Stimulated activated CD8-positive, alpha-beta memory T cell treated with anti-CD3 and anti-CD28 coated beads, Interleukin-12 subunit alpha, Interleukin-12 subunit beta, amount 100 ng/mL, for 4 hours (primary cell): ENCODE results near the gene RSU1.
"Not testable (repeated sequence)": the region's sequence is repeated elsewhere in the genome, so short reads cannot be mapped to it uniquely, and the experiment has no call there.

Experiments
- DNase-seq: peaks from one replicate; pipeline ENCODE4 v3.0.0-alpha.2; 2020; ENCODE audit warnings: low read depth

The RSU1 gene

DNA sequence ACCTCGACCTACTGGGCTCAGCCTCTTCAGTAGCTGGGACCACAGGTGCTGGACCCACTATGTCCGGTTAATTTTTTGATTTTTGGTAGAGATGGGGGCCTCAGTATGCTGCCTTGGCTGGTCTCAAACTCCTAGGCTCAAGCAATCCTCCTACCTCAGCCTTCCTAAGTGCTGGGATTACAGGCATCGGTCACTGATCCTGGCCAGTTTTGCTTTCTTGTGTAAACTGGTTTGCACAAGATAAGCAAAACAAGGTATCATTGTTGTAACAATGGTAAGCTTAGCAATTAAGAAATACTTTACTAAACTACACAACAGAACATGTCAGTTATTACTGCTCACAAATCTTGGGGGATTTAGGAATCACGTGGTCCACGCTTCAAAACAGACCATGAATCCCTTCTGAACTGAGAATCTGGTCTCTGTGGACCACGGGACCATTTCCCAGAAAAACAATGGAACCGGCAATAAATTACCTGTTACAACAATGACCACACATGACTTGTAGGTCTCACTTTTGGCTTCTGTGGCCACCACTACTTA lies 36.8 kb downstream of the RSU1 start:
- DNase-seq: no peak

DNA sequence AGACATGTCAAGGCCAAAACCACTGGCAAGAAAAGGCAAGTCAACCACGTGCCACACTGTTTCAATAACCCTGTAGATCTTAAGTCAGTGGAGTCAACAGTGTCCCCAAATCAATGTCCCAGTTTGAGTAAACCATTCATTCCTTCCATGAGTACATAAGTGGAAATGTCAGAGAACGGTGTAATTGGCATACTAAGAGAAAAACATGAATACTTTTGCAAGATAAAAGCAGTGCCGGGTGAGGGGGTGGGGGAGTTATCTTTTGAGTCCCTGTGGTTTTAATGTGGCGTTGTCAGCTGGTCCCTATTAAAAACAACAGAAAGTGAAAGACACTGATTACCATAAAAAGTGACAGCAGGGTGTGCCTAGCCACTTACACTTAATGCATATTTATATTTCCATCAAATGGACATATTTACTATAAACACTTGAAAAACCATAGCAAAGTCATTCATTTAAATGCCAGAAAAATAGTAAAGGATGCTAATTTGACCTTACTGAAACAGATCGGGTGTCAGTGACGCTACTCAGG lies 37.8 kb downstream of the RSU1 start:
- DNase-seq: peak; percentile 19

DNA sequence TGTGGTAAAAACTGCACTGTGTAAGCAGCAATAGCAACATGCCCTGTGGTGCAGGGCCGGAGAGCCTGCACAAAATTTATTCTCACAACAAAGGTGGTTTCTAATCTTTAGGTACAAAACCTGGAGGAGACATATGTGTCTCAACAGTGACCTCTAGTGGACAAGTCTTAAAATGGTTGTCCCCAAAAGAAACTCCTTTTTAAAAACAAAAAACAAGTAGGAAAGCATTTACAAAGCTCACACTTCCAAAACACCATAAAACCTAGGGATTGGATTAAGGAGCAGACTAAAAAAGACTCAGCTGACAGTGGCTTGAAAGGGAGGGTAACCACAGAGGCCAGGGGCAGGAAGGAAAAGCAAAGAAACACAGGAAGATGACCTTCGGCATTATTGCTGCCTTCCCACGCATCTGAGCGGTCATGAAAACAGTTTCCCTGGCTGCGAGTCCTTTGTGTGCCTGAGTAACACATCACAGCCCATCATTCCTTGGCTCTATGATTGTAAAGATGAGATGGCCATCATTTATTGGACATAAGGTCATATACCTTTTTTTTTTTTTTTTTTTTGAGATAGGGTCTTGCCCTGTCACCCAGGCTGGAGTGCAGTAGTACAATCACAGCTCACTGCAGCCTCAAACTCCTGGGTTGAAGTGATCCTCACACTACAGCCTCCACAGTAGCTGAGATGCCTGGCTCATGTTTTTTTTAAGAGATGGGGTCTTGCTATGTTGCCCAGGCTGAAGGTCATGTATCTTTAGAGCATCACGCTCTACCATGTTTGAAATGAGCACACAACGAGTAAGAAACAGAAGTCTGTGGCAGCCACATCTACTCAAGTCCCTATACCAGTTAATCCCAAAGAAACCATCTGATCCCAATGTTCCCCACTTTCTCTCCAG lies 39.5 kb downstream of the RSU1 start:
- no peak for DNase-seq

DNA sequence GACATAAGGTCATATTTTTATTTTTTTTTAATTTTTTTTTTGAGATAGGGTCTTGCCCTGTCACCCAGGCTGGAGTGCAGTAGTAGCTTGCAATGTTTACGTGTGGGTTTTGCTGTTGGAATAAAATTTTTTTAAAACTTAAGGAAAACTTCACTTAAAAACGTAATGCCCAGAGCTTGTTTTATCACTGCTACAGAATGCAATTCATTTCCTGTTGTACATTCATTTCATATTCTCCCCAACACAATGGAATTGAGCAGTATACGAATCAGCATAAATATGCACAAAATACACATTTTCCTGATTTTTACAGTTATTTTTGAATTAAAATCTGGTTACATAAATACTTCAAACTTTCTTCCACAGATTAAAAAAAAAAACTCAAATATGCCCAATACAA lies 40.3 kb downstream of the RSU1 start:
- DNase-seq: no peak

DNA sequence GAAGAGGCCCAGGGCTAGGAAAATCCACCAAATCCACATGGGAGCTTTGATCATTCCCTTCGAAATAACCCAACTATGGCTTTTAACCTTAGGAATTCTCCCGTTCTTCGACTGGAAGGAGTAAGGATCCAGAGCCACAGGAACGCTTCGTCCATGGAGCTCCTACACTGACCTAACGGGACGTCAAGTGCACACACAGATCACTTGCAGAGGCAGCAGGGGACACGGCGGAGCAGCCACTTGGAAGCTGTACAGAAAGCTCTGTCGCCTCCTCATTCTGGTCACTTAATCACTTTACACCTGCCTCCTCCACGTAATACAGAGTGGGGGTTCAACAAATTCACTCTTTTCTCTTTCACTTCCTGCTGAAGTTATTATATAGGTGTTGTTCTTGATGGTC lies 43.9 kb downstream of the RSU1 start:
- no peak for DNase-seq

DNA sequence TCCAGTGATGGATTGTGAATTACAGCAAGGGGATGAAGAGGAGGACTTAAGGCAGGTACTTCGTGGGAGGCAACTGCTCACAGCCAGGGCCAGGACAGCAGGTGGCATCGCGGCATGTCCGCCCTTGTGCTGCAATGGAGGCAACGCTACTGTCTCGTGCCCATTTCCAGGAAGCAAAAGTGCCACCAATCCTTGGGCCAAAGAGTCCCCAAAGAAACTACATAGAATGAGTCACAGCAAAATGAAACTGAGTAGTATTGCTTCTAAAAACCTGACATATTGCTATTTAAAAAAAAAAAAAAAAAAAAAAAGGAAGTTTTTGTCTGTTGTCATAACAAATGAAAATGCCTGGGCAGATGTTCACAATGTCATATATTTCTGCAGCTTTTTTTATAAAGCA lies 46.6 kb downstream of the RSU1 start:
- DNase-seq: no peak

DNA sequence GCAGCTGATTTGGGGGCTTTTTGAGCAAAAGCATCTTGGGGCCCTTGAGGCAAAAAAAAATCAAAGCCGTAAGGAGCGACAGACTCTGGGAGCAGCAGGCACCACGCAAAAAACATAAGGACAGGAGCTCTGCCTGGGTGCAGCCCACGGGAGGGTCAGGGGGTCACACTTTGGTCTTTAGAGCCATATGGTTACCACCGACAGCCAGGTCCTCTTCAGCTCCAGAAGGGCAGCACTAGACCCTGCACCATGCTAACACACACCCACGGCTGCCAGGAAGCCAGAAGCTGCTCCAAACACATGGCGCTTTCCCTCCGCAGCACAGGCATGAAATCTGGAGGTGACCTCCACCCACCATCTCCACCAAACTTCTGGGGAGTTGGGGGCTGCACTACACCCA lies 47.1 kb downstream of the RSU1 start:
- no peak for DNase-seq

DNA sequence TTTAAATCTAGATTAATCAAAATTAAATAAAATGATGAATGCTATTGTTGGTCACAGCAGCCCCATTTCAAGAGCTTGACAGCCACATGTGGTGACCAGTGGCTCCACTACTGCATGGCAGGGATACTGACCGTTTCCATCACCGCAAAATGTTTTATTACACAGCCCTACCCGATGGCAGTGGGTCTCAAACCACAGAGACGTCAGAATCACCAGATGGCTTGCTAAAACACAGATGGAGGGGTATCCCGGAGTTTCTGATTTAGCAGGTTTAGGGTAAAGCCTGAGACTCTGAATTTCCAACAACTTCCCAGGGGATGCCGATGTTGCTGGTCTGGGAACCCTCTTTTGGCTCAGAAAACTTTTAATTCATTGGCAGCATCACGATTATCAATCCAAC lies 47.9 kb downstream of the RSU1 start:
- no peak for DNase-seq

DNA sequence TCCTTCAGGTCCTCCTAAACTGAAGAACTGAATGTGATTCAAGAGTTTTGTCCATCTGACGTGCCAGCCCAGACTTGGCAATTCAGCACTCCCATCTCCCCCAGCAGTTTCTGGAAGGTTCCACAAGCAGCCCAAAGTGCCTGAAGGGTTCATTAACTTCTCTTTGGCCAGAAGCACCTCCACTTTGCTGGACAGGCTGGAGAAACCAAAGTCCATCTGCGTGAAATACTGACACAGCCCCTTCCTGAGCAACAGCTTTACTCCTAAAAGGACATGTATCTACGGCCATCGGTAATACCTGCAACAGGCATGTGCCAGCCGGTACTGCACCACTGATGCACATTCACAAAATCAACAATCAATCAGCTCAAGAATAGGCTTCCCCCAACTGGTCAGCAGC lies 48.5 kb downstream of the RSU1 start:
- DNase-seq: no peak

DNA sequence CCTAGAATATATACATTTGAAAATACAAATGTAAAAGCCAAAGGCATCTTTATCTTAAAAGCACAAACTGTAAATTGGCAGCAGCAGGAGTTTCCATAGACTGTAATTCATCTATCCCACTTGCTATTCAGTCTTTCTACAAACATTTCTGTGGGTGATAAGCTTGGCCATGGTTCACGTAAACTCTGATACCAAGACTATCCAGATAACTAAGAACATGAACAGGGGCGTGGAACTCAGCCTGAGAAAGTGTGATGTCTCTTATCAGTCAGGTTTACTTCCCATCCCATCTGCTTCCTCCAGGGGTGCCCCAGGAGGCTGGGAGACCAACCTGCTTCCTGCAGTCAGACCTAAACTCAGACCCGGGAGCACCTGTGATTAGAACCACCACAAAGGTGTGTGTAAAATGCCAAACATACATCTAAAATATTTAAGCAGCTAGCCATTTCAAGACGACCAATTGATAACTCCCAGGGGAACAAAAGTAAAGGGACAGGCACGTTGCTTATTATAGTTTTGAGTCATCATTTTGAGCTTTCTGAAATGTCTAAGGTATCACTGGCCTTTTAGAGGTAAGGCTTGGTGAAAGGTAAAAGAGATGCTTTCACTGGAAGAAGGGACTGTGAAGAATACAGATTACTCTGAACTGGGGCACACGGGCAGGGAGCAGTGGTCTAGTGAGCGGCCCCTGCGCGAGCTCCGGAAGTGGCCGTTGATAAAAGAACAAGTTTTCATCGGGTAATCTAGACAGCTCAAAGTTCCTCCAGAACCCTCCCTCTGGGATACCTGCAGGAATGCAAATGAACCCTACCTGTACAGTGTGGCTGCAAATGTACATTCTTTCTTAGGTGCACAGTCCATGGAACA lies 51.5 kb downstream of the RSU1 start:
- no peak for DNase-seq

DNA sequence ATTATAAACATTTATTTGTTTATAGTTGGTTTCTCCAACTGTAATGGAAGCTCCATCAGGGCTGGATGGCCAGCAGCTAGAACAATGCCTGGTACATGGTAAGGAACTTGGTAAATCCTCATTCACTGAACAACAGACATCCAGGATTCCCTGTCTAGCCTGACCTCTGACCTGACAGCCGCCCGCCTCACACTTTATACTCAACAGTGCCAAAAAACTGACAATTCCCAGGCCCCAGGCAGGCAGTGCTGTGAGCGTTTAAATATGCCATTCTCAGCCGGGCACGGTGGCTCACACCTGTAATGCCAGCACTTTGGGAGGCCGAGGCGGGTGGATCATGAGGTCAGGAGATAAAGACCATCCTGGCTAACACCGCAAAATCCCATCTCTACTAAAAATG lies 55.9 kb downstream of the RSU1 start:
- no peak for DNase-seq

DNA sequence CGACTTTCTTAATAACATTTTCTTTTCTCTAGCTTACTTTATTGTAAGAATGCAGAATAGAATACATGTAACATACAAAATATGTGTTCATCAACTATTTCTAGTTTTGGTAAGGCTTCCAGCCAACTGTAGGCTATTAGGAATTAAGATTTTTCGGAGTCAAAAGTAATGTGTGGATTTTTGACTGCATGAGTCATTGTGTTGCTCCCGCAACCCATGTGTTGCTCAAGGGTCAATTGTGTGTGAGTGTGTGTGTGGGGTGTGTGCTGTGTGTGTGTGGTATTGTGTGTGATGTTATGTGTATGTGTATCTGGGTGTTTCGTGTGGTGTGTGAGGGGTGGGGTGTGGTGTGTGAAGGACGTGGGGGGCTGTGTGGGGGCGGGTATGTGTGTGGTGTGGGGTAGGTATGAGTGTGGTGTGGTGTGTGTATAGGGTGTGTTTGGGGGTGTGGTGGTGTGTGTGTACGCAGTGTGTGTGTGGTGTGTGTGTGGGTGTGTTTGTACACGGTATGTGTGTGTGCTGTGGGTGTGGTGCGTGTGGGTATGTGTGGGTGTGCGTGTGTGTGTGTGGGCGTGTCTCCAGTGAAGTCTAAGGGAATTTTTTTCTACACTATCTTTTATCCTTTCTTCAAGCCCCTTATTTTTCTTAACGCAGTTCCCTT lies 60.5 kb downstream of the RSU1 start:
- DNase-seq: no peak

DNA sequence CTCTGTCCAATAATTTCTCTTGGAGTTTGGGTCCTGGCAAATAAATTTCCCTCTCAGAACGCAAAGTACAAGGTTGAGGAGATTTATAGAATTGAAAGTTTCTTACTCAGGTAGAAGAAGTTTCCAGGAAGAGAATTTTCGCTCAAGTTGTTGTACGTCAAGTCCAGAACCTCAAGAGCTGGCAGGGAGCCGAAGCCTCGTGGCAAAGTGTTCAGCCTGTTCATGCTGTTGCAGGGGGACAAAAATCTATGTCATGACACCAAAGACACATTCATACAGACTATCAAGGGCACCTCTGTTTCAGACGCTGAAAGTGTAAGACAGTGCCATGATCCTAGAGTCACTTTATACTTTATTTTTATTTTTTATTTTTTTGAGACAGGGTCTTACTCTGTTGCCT lies 62.5 kb downstream of the RSU1 start:
- no peak for DNase-seq

DNA sequence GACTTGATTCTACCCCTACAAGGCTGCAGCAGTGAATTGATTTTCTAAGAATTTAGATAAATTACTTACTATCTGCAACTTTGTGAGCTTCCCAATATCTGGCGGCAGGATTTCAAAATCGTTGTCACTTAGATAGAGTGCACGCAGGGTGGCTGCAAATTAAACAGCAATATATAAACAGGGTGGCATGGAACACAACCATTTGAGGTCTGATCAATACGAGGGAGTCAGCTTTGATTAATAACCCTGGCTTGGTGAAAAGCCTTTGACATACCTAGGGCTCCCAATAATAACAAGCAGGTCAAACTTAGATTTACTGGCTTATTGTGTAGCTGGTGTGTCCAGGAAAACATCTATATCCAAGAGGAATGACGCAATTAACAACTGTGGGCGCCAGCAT lies 64.4 kb downstream of the RSU1 start:
- not testable (repeated sequence) for DNase-seq

DNA sequence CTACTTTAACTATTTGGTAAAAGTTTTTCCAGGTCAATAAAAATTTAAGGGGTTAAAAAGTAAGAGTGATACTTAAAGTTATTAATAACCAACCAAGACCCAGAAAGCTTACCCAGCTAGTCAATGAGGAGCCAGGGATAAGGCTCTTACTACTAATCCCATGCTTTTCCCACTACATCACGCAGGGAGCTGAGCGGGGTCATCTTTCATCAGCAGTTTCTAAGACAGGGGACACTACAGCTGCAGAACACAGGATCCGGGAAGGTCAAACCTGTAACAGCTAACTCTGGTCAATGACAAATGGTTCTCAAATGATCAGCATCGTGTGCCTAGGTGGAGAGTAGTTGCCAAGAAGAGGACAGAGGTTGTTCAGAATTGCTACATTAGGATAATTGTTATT lies 65.1 kb downstream of the RSU1 start:
- no peak for DNase-seq

DNA sequence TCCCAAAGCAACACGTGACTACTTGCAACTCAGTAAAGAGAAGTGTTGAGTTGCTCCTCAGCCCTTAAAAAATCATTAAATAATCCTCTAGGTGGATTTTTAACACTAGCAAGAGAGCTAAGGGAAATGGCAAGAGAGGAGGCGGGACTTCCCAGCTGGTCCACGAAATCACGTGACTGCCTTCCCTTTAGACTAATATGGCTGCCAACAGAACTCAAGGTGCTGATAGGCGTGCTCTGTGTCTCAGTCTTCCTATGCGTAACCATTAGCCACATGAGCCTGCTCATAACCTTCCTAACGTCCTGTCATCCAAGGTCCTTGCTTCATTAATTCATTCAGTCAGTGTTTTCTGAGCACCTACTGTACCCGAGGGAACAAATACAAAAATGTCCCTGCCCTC lies 66.0 kb downstream of the RSU1 start:
- DNase-seq: no peak

DNA sequence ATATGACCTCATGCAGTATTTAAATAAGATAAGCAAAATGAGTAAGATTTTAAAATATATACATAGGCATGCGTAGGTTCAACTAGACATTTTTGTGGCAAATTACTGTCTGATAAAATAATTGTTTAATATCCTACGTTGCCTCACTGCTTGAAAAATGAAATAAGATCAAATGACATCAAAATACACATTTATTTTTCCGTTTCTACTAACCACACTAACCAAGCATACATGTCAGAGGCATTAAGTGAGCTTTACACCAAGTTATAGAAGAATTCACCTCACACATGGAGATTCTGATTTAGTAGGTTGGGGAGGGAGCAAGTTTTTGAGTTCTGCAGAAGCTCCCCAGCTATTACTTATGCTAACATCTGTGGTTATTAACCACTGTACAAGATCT lies 66.8 kb downstream of the RSU1 start:
- no peak for DNase-seq

DNA sequence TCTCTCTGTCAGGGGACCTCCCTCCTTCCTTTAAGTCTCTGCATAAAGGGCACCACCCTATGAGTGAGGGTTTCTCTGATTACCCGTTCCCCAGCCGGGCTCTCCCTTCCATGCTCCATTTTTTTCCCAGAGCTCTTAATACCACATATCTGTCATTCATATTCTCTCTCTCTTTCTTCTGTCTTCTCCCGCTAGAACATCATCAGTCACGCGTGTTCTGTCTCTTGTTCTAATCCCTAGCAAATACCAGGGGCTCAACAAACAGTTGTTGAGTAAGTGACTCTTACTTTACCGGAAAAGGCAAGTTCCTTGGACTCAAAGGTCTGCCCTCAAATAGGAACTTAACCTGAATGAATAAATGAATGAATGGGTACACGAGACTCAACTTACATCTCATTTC lies 68.5 kb downstream of the RSU1 start:
- no peak for DNase-seq

DNA sequence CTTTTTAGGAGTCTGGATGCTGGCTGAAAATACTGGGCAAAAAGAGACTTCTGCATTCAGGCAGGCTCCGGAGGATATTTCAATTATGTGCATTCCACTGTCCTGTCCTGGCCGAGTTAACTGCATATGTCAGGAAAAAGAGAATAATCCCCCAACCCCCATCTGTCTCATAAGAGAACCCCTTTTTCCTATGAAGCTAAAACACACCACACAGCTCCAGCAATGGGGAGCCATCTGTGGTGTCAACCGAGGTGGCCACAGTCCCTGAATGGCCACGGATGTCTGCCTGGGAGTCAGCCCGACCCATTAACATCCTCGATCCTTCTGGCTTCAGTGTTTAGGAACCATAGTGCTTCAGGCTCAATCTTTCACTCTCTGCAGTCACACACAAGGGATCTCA lies 70.4 kb downstream of the RSU1 start:
- no peak for DNase-seq

DNA sequence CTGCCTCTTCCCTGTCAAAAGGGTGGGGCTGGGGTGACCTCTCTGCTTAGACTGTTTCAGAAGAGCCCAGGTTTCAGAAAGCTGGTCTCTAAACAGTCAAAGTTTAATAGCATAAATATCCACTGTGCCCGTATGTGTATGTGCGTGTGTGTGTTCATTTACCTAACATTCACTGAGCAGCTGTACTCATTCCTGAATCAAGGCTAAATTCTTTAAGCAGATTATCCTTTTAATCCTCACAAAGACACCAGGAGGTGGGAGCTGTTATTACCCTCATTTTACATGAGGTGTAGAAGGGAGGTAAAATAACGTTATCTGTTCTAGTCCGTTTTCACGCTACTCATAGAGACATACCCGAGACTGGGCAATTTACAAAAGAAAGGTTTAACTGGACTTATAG lies 72.2 kb downstream of the RSU1 start:
- DNase-seq: no peak

DNA sequence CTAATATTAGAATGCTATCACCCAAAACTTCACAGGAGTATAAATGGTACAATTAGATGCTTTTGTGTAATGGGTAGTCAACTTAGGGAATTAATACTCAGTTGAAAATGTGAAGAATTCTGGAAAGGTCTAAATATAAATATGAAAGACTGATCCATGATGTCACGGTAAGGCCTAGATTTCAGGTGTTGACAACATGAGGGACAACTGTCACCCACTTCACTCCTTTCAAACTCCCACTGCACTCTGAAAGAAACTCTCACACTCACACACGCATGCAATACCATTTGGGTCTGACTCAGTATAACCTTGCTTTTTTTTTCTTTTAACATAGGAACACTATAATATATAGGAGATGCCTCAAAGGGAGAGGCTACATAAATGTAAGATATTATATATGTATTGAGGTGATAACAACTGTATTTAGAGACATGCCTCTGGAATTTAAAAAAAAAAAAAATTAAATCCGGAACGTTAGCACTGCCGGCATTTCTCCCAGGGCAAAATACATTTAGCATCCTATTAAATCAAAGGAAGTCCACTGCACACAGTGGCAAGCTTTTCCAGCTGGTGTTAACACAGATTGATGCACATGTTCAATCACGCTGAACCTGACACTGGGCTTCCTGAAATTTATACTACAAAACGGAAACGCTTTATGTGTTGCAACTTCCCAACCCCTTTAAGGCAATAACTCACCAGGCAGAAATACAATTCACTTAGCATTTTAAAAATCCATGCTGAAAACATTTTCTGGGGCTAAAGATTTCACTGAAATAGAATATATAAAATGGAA lies 74.9 kb downstream of the RSU1 start:
- no peak for DNase-seq
